ENCODE data around the gene THRB. TPM values are rescaled to one million over a fixed set of nuclear protein-coding genes. Genes with fewer than 3 reads are reported as not detected.

The THRB gene
- total and polyA plus RNA-seq, 9 of the 15 experiments (the other 6 are each of a cell fraction or from before 2014, with no cell fraction given), result 1.7 to 14.9 (median 6.9) TPM

DNA sequence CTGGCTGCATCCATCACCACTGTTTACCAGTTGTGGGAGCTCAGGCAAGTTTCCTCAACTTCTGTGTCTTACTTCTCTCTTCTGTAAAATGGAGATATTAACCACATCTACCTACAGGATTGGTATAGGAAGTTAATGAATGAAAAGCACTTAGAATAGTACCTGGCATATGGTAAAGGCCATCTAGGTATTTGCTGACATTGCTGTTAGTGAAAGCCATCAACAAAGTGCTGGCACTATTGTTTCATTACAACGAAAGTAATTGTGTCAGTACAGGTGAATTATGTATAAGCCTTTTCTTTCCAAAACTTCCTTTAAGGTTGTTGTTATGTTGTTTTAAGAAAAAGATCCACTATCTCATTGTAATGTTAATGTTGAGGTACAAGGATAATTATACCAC is 352.5 kb downstream of the THRB start (continued):
- no peak for TF ChIP-seq ARID4B (CRISPR knock-in tag; IDR thresholded peaks at IDR 0.05)
- TF ChIP-seq, protein P1, sequence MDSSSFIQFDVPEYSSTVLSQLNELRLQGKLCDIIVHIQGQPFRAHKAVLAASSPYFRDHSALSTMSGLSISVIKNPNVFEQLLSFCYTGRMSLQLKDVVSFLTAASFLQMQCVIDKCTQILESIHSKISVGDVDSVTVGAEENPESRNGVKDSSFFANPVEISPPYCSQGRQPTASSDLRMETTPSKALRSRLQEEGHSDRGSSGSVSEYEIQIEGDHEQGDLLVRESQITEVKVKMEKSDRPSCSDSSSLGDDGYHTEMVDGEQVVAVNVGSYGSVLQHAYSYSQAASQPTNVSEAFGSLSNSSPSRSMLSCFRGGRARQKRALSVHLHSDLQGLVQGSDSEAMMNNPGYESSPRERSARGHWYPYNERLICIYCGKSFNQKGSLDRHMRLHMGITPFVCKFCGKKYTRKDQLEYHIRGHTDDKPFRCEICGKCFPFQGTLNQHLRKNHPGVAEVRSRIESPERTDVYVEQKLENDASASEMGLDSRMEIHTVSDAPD (CRISPR knock-in tag; IDR thresholded peaks at IDR 0.05), result no peak
- TF ChIP-seq, protein P2, sequence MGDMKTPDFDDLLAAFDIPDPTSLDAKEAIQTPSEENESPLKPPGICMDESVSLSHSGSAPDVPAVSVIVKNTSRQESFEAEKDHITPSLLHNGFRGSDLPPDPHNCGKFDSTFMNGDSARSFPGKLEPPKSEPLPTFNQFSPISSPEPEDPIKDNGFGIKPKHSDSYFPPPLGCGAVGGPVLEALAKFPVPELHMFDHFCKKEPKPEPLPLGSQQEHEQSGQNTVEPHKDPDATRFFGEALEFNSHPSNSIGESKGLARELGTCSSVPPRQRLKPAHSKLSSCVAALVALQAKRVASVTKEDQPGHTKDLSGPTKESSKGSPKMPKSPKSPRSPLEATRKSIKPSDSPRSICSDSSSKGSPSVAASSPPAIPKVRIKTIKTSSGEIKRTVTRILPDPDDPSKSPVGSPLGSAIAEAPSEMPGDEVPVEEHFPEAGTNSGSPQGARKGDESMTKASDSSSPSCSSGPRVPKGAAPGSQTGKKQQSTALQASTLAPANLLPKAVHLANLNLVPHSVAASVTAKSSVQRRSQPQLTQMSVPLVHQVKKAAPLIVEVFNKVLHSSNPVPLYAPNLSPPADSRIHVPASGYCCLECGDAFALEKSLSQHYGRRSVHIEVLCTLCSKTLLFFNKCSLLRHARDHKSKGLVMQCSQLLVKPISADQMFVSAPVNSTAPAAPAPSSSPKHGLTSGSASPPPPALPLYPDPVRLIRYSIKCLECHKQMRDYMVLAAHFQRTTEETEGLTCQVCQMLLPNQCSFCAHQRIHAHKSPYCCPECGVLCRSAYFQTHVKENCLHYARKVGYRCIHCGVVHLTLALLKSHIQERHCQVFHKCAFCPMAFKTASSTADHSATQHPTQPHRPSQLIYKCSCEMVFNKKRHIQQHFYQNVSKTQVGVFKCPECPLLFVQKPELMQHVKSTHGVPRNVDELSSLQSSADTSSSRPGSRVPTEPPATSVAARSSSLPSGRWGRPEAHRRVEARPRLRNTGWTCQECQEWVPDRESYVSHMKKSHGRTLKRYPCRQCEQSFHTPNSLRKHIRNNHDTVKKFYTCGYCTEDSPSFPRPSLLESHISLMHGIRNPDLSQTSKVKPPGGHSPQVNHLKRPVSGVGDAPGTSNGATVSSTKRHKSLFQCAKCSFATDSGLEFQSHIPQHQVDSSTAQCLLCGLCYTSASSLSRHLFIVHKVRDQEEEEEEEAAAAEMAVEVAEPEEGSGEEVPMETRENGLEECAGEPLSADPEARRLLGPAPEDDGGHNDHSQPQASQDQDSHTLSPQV (IDR thresholded peaks at IDR 0.05), result no peak
- TF ChIP-seq C11orf30 (IDR thresholded peaks at IDR 0.05; ENCODE audit: low read depth), result peak; percentile 48; the same call in 1 of the 2 replicates
- no peak for TF ChIP-seq RBM14 (IDR thresholded peaks at IDR 0.05; ENCODE audit: borderline replicate concordance, insufficient read depth, low read depth, low read length)
- no peak for TF ChIP-seq ZKSCAN3 (CRISPR knock-in tag; IDR thresholded peaks at IDR 0.05)
- TF ChIP-seq, protein P3, sequence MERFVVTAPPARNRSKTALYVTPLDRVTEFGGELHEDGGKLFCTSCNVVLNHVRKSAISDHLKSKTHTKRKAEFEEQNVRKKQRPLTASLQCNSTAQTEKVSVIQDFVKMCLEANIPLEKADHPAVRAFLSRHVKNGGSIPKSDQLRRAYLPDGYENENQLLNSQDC (CRISPR knock-in tag; IDR thresholded peaks at IDR 0.05), result no peak
- TF ChIP-seq MAFK (IDR thresholded peaks at IDR 0.05; ENCODE audit: low read length), result peak; percentile 46
- TF ChIP-seq THAP12 (CRISPR knock-in tag; IDR thresholded peaks at IDR 0.05), result no peak
- TF ChIP-seq, protein P4, sequence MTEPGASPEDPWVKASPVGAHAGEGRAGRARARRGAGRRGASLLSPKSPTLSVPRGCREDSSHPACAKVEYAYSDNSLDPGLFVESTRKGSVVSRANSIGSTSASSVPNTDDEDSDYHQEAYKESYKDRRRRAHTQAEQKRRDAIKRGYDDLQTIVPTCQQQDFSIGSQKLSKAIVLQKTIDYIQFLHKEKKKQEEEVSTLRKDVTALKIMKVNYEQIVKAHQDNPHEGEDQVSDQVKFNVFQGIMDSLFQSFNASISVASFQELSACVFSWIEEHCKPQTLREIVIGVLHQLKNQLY (CRISPR knock-in tag; conservative IDR thresholded peaks at IDR 0.05), result no peak

All from K562 (cell line).